Suppressor macrophage treated with lipopolysaccharide for 1 hour (primary cell): ENCODE data around the gene PRDM15.

Experiments
- DNase-seq, 3 donors: peaks; one replicate each; pipeline ENCODE4 v3.0.0-alpha.2; 2020 to 2022

PRDM15 gene

DNA sequence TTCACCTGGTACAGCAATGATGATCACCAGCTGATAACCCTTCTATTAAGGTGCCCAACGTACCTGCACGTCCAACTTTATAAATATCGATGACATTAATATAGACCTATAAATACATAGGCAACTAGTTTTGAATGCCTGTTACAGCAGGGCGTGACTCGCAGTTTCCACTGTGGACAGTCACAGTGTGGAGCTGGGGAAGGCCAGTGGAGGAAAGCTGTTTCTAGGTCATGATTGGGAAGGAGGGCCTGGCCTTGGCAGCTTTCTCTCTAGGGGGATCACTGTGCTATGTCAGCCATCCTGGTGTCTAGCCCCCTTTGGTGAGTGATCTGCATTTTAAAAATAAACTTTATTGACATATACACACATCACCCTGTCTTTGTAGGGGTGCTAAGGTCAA is 4.4 kb upstream of the PRDM15 start:
- DNase-seq: no peak

DNA sequence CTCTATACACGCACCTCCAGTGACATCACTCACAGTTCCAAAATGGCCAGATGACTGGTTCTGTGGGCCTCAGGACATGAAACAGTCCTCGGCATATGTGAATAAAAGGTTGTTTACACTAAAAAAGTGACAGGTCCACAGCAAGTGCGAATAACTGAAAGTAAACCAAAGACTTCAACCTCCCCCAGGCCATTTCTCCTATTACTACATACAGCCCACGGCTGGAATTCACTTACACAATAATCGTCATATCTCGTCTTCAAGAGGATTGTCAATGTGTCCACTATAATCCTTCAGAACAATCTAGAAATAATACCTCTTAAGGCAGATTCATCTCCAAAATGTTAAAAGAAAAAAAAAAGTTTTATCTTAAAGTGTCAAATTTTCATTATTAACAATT is 1.9 kb upstream of the PRDM15 start:
- DNase-seq: no peak

DNA sequence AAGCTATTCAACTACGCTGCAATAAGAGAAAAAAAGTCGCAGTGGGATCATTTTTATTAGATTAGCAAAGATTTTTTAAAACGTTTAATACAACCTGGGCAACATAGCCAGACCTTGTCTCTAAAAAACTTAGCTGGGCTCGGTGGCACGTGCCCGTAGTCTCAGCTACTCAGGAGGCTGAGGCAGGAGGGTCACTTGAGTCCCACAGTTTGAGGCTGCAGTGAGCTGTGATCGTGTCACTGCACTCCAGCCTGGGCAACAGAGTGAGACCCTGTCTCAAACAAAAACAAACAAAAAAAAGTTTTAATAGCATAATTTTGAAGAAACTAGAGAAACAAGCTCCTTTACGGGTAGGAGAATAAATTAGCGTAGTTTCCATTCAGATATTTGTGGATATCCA is 1.0 kb upstream of the PRDM15 start:
- no peak for DNase-seq

GRCh38 chr21:41878831-41879189 is 334 bp downstream of the PRDM15 start:
- peak; percentile 79 to 91 (median 88) for DNase-seq

GRCh38 chr21:41877901-41878830 is 978 bp downstream of the PRDM15 start:
- peak; percentile 39 to 45 (median 41) for DNase-seq

- DNase-seq: no peak
Observed at GRCh38 chr21:41876928-41877652, 2.1 kb downstream of the PRDM15 start.

- no peak for DNase-seq
Observed at GRCh38 chr21:41876396-41876795, 2.7 kb downstream of the PRDM15 start.

- no peak for DNase-seq
Observed at GRCh38 chr21:41875086-41875485, 4.1 kb downstream of the PRDM15 start.

DNA sequence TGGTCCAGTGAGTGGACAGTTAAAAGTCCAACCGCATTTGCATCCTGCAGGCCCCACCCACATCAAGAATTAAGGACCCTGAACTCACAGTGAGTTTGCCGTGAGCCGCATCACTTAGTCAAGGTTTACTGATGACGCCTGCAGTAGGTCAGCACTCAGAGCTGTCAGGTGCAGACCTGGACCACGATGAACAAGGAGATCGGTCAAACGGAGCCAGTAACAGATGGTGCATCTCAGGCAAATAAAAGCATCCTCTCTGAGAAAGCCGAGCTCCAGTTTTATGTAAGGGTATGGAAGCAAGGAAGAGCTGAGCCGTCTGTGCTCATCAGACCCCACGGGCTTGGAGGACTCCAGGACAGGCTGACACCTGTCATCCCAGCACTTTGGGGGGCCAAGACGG is 4.5 kb downstream of the PRDM15 start:
- no peak for DNase-seq

- DNase-seq: no peak
Observed at GRCh38 chr21:41873426-41873825, 5.7 kb downstream of the PRDM15 start.

- DNase-seq: no peak
Observed at GRCh38 chr21:41873005-41873404, 6.1 kb downstream of the PRDM15 start.

GRCh38 chr21:41871293-41872030 is 7.7 kb downstream of the PRDM15 start:
- DNase-seq: no peak

DNA sequence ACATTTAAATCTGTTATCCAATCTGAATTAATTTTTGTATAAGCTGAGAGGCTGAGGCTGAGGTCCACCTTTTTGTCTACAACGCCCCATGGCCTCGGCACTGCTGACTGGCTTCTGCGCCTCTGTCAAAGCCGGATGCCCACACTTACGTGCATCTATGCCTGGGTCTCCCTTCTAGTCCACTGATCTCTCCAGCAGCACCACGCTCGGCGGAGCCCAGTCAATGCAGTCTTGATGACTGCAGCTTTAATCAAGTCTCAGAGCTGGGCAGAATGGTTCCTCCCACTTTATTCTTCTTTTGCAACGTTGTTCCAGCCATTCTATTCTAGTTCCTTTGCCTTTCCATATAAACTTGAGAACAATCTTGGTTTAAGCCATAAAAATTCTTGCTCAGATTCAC is 9.4 kb downstream of the PRDM15 start:
- no peak for DNase-seq

GRCh38 chr21:41868062-41868710 is 11.0 kb downstream of the PRDM15 start:
- DNase-seq: no peak

DNA sequence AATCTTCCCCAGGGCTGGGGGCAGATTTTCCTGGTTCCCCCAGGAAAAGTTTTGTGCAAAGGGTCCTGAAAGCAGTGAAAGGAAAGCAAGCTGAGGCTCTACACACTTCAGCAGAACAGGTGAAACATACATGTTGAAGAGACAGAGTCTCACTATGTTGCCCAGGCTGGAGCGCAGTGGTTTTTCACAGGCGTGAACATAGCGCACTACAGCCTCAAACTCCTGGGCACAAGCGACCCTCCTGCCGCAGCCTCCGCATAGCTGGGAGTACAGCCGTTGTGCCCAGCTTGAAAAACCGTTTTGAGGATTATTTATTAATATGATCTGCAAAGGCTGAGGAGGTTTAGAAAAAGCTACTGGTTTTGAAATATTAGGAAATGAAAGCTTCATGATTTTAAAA is 11.8 kb downstream of the PRDM15 start:
- no peak for DNase-seq

DNA sequence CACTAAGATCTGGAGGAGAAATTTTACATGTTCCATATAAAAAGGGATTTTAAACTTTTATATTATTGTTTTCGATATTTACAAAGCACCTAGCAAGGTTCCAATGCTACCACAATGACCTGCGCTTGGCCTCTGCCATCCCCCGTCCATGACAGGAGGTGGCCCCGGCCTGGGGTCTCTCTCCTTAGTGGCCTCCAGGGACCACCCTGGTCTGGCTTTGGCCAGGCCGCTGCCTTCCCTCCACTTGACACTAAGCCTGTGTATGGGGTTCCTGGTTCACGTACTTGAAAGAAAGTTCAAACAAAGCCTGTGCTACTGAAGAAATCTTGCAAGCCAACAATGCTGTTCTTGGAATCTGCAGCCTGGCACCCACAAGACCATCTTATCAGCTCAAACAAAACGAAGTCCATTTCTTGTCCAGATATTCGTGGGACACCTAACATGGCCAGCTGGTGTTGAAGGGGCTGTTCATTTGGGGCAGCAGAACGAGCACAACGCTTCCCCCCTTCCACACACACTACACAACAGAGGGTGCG is 12.8 kb downstream of the PRDM15 start:
- DNase-seq: no peak

- no peak for DNase-seq
Observed at GRCh38 chr21:41865002-41865777, 14.0 kb downstream of the PRDM15 start.

DNA sequence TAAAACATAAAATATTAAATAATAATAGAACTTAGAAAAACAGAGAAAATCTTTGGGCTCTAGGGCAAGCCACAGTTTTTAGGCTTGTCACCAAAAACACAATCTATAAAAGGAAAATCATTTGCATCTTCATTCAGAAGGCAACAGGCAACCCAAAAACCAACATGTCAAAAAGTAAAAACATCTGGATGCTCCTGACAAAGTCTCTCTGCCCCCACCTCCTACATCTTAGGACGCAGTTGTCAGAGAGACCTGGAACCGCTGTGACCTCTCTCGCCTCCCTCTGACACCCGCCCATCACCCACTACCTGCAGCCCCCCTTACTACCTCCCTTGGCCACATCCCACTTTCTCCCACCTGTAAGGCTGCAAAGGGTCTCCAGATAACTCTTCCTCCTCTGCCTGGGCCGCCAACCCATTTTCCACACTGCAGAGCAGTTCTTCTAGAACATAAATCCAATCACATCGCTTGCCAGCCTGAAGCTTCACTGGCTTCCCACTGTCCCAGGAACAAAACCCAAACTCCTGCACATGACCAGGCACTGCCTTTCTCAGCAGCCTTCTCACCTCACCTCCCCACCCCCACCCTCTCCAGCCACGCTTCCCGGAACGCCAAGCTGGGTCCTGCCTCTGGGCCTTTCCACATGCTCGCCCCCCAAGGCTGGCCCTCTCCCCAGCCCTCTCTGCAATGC is 14.7 kb downstream of the PRDM15 start:
- DNase-seq: no peak

DNA sequence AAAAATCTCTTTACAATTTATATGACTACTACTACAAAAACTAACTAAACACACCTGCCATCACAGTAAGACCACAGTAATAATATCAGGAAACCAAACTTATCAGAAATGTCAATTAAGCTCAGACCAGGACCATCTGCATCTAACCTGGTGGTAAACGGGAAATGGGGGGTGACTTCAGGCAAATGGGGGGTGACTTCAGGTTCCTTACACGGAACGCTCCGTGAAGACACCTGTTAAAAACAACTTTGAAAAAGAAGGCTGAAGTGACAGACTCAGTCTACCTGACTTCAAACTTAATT is 15.8 kb downstream of the PRDM15 start:
- DNase-seq: no peak

- no peak for DNase-seq
Observed at GRCh38 chr21:41861987-41862386, 17.2 kb downstream of the PRDM15 start.

DNA sequence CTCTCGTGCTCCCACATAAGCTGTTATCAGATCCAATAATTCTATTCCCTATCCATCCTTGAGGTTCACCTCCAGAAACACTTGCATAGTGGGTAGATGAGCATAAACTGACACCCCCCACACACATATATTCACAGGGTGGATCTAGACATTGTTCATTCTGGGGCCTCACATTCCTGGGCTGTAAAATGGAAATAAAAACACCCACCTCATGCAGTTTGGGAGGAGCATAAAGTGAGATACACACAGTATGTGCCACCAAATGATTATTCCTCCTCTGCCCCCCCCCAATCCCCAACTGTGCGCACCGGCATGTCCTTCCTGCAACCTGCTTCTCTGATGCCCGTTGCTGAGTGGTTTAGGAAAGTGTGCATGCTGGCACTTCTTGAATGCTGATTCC is 17.9 kb downstream of the PRDM15 start:
- DNase-seq: no peak
